ENCODE results near the gene OR1L6. TPM values are rescaled to one million over a fixed set of nuclear protein-coding genes. Genes with fewer than 3 reads are reported as not detected.

The OR1L6 gene, protein sequence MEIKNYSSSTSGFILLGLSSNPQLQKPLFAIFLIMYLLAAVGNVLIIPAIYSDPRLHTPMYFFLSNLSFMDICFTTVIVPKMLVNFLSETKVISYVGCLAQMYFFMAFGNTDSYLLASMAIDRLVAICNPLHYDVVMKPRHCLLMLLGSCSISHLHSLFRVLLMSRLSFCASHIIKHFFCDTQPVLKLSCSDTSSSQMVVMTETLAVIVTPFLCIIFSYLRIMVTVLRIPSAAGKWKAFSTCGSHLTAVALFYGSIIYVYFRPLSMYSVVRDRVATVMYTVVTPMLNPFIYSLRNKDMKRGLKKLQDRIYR
- total RNA-seq (2014; rRNA removed; shearing (Covaris generic)), result not detected in 2 replicates

- DNase-seq (ENCODE audit: low spot score), result no peak
Observed at GRCh38 chr9:122742003-122742402, at the start of gene OR1L6. TSS of gene OR1L6 (plus strand) at chr9:122742303. CDS start at chr9:122749848, 7,545 bp downstream.

DNA sequence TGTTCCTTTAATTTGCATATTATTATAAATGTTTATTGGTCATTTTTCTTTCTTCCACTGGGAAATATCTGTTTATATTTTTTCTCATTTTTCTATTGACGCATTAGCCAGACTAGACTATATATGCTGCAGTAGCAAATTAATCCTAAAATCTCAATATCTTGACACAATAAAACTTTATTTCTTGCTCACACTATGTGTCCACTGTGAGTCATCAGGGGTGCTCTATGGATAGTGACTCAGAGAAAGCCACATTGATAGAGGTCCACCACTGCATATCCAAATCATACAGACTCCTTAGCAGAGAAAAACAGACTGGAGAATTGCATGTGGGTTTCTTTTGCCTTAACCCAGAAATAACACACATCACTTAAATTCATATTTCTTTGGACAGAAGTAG is 46.4 kb upstream of the OR1L6 start:
- DNase-seq (ENCODE audit: low spot score), result no peak

GRCh38 chr9:122718038-122718437 is 24.1 kb upstream of the OR1L6 start:
- DNase-seq (ENCODE audit: low spot score), result no peak

- no peak for DNase-seq (ENCODE audit: low spot score)
Observed at GRCh38 chr9:122719218-122719617, 22.9 kb upstream of the OR1L6 start.

- no peak for DNase-seq (ENCODE audit: low spot score)
Observed at GRCh38 chr9:122723690-122724089, 18.4 kb upstream of the OR1L6 start, which contains the start of gene OR1L4. TSS of gene OR1L4 (plus strand) at chr9:122723990. CDS start at chr9:122723990, 0 bp downstream.

DNA sequence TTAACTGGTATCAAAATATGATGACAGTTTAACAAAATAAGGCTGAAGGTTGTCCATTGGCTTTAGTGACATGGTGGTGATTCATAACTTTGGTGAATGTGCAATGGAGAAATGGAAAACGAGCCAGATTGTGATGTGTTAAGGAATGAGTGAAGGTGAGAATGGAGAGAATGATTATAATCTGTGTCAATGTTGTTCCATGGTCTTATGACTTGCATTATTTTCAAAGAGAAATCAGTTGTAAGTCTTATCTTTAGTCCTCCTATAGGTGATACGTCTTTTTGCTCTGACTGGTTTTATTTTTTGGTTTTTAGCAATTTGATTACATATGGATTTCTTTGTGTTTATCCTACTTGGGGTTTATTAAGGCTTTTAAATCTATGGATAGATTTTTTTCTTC is 12.7 kb downstream of the OR1L6 start:
- no peak for DNase-seq (ENCODE audit: low spot score)

DNA sequence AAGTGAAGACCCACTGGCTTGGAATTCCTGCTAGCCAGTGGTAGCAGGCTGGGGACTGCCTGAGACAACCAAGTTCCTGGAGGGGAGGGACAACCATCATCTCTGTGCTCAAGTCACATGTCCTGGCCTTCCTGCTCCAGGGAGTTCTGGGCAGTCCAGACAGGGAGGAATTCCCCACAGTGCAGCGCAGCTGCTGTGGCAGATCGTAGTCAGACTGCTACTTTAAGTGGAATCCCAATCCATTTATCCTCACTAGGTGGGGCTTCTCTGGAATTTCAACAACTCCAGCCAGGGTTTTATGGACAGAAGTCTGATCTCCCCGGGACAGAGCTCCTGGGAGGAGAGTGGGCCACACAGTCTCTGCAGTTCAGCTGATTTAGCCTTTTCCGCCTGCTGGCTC is 25.7 kb downstream of the OR1L6 start:
- DNase-seq (ENCODE audit: low spot score), result no peak

DNA sequence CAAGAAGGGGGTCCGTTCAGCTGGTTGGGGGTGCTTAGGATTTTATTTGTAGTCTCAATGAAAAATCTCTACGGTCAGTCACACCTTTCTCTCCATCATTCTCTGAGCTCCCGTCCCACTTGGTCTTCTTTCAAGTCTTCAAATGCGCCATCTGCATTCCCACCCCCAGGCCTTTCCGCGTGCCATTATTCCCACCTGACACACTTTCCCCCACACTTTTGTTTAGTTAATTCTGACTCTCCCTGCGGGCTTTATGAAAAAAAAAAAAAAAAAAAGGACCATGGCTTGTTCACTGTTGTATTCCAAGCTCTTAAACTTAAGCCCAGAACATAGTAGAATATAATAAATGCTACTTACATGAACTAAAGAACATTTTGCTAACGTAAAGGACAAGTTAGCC is 34.9 kb downstream of the OR1L6 start:
- no peak for DNase-seq (ENCODE audit: low spot score)

GRCh38 chr9:122777935-122778627 is 36.0 kb downstream of the OR1L6 start:
- peak; percentile 57 for DNase-seq (ENCODE audit: low spot score)

- DNase-seq (ENCODE audit: low spot score), result no peak
Observed at GRCh38 chr9:122779181-122779580, 37.1 kb downstream of the OR1L6 start.

- no peak for DNase-seq (ENCODE audit: low spot score)
Observed at GRCh38 chr9:122780026-122780425, 37.9 kb downstream of the OR1L6 start.

DNA sequence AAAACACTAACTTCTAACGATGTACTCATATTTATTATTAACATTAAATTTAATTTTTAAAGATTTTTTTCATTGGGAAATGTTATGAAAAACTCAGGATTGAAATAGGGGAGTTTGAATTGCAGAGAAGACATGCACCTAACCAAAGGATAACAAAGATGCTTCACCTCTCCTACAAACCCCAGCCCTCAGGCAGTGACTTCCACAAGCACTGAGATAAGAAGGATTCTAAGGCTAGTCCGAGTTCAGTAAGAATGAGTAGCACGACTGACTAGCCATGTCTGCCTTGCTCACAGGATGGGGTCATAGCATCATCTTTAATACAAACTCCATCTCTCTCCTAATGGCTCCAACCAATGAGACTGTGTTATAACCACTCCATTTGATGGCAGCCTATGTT is 39.6 kb downstream of the OR1L6 start:
- DNase-seq (ENCODE audit: low spot score), result no peak

DNA sequence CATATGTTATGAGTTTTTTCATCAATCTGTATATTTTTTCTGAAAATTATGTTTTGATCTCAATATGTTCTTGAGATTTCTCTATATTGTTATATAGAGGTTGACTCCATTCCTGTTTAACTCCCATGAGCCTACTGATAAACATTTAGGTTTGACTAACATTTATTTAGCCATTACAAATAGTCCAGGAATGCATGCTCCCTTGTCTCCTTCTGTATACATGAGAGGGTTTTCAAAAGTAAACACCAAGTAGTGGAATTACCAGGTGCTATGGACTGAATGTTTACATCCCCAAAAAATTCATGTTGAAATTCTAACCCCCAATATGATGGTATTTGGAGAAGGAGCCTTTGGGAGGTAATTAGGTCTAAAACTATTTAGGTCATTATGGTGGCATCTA is 43.2 kb downstream of the OR1L6 start:
- DNase-seq (ENCODE audit: low spot score), result peak; percentile 33

GRCh38 chr9:122786338-122786737 is 44.2 kb downstream of the OR1L6 start:
- no peak for DNase-seq (ENCODE audit: low spot score)

DNA sequence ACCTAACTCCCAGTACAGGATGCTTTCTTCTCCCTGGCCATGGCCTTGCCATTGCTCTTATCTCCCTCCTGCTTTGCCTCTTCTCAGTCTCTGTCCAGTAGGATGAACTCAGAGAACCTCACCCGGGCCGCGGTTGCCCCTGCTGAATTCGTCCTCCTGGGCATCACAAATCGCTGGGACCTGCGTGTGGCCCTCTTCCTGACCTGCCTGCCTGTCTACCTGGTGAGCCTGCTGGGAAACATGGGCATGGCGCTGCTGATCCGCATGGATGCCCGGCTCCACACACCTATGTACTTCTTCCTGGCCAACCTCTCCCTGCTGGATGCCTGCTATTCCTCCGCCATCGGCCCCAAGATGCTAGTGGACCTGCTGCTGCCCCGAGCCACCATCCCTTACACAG is 46.7 kb downstream of the OR1L6 start, which contains the start of gene OR5C1:
Gene OR5C1, plus strand, starts transcription at position 103 of the 400 bp plus-strand sequence. Its CDS starts 0 bp downstream, at position 103.
- no peak for DNase-seq (ENCODE audit: low spot score)

- no peak for DNase-seq (ENCODE audit: low spot score)
Observed at GRCh38 chr9:122789256-122790046, 47.3 kb downstream of the OR1L6 start.

DNA sequence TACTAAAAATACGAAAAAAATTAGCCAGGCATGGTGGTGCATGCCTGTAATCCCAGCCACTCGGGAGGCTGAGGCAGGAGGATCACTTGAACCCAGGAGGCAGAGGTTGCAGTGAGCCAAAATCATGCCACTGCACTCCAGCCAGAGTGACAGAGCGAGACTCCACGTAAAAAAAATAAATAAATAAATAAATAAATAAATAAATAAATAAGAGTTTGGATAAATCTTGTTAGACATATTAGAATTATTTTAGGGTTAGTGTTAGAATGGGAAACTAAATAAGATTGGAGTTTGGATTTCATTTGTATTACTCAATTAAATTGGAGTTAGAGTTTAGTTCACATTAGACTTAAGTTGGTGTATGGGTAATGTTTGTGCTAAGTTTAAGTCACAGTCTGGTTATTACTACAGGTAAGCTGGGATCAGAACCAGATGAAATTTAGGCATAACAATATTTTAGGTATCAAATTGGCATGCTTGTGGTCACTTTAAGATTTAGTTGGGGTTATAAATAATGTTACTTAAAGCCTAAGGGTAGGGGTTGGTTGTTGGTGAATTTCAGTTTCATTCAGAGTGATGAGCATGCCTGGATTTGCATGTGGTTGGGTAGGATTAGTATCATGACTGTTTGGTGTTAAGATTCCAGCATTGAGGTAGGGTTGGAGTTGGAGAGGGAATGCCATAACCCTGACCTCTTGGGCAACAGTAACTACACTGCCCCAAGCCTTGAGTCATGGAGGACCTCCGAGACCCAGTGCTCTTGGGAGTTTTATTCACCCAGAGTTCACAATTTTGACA is 50.0 kb downstream of the OR1L6 start:
- no peak for DNase-seq (ENCODE audit: low spot score)

GRCh38 chr9:122797316-122798063 is 55.4 kb downstream of the OR1L6 start:
- no peak for DNase-seq (ENCODE audit: low spot score)

Measured in H4 (cell line).